ENCODE data around the gene OBSCN.

DNA sequence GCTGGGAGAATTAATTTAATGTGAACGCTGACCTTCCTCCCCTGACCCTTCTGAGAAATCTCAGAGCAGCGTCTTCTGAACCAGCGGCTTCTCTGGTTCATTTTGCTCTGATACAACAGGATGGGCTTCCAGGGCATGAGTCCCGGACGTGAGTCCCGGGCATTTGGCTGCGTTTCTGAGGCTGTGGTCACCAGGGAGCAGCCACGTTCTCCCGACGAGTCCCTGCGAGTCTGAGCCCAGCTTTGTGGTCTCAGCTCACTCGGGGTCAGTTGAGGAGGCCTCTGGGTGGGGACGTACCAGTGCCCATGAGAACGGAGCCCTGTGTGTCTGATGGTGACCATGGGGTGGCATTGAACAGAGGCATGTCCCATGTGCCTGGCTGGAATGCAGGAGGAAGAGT, 17.7 kb upstream of the OBSCN start:
- TF ChIP-seq, protein P1, sequence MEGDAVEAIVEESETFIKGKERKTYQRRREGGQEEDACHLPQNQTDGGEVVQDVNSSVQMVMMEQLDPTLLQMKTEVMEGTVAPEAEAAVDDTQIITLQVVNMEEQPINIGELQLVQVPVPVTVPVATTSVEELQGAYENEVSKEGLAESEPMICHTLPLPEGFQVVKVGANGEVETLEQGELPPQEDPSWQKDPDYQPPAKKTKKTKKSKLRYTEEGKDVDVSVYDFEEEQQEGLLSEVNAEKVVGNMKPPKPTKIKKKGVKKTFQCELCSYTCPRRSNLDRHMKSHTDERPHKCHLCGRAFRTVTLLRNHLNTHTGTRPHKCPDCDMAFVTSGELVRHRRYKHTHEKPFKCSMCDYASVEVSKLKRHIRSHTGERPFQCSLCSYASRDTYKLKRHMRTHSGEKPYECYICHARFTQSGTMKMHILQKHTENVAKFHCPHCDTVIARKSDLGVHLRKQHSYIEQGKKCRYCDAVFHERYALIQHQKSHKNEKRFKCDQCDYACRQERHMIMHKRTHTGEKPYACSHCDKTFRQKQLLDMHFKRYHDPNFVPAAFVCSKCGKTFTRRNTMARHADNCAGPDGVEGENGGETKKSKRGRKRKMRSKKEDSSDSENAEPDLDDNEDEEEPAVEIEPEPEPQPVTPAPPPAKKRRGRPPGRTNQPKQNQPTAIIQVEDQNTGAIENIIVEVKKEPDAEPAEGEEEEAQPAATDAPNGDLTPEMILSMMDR (conservative IDR thresholded peaks at IDR 0.05; ENCODE audit: low read depth, low read length), result no peak
- TF ChIP-seq, protein P2, sequence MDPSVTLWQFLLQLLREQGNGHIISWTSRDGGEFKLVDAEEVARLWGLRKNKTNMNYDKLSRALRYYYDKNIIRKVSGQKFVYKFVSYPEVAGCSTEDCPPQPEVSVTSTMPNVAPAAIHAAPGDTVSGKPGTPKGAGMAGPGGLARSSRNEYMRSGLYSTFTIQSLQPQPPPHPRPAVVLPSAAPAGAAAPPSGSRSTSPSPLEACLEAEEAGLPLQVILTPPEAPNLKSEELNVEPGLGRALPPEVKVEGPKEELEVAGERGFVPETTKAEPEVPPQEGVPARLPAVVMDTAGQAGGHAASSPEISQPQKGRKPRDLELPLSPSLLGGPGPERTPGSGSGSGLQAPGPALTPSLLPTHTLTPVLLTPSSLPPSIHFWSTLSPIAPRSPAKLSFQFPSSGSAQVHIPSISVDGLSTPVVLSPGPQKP (IDR thresholded peaks at IDR 0.05; ENCODE audit: borderline replicate concordance, low read depth, low read length), result no peak
- TF ChIP-seq SMC3 (IDR thresholded peaks at IDR 0.05; ENCODE audit: low read depth, low read length), result no peak
- no peak for TF ChIP-seq RAD21 (IDR thresholded peaks at IDR 0.05; ENCODE audit: low read length)
